Neural progenitor cell (in vitro differentiated cells): Measurements from ENCODE around the gene CTXN1. TPM values are rescaled to one million over a fixed set of nuclear protein-coding genes. Genes with fewer than 3 reads are reported as not detected.

ENCODE experiments used
- DNase-seq: peaks from one replicate; pipeline ENCODE4 v3.0.0-alpha.2; 2016; ENCODE audit warnings: low spot score
- H2AFZ ChIP-seq: fragments of 200-600 bp; sonication (generic); replicated peaks from 2 replicates; pipeline ENCODE4 v1.6.1; 2016; ENCODE audit warnings: antibody characterized with exemption
- H3F3A ChIP-seq: fragments of 200-600 bp; sonication (generic); 2 replicates; pipeline ENCODE4 v1.6.1; 2016; ENCODE audit warnings: antibody characterized with exemption, low read depth
- H3K27ac ChIP-seq: fragments of 200-600 bp; sonication (generic); 2 replicates; pipeline ENCODE4 v1.5.1; 2016; ENCODE audit warnings: mild to moderate bottlenecking
- H3K27me3 ChIP-seq: fragments of 200-600 bp; sonication (generic); 2 replicates; pipeline ENCODE4 v1.6.1; 2016; ENCODE audit warnings: mild to moderate bottlenecking, moderate library complexity
- H3K36me3 ChIP-seq: fragments of 200-600 bp; sonication (generic); 2 replicates; pipeline ENCODE4 v1.5.1; 2016
- H3K4me1 ChIP-seq: fragments of 200-600 bp; sonication (generic); 2 replicates; pipeline ENCODE4 v1.6.1; 2016; ENCODE audit warnings: mixed run types
- H3K4me2 ChIP-seq: fragments of 200-600 bp; sonication (generic); 2 replicates; pipeline ENCODE4 v1.6.1; 2016
- H3K4me3 ChIP-seq: fragments of 200-600 bp; sonication (generic); 2 replicates; pipeline ENCODE4 v1.5.1; 2016
- H3K79me2 ChIP-seq: fragments of 200-600 bp; sonication (generic); 2 replicates; pipeline ENCODE4 v1.6.1; 2016; ENCODE audit warnings: low read depth
- H3K9ac ChIP-seq: fragments of 200-600 bp; sonication (generic); 2 replicates; pipeline ENCODE4 v1.6.1; 2016
- H3K9me3 ChIP-seq: fragments of 200-600 bp; sonication (generic); 2 replicates; pipeline ENCODE4 v1.5.1; 2016; ENCODE audit warnings: low read depth
- H4K20me1 ChIP-seq: fragments of 200-600 bp; sonication (generic); 2 replicates; pipeline ENCODE4 v1.6.1; 2016; ENCODE audit warnings: low read depth
- H3K27ac Mint-ChIP-seq: 3 replicates; pipeline ENCODE4 v1.8.0; 2021; ENCODE audit warnings: mixed read lengths
- H3K27me3 Mint-ChIP-seq: 2 replicates; pipeline ENCODE4 v1.8.0; 2022; ENCODE audit warnings: low read depth, mild to moderate bottlenecking, inconsistent platforms, moderate library complexity, mixed read lengths; ENCODE audit not compliant: insufficient read depth
- H3K36me3 Mint-ChIP-seq: 3 replicates; pipeline ENCODE4 v1.8.0; 2021; ENCODE audit warnings: mixed read lengths
- H3K4me1 Mint-ChIP-seq: 3 replicates; pipeline ENCODE4 v1.8.0; 2021; ENCODE audit warnings: mixed read lengths
- H3K4me3 Mint-ChIP-seq: 3 replicates; pipeline ENCODE4 v1.8.0; 2021; ENCODE audit warnings: mild to moderate bottlenecking, moderate library complexity, mixed read lengths
- H3K9me3 Mint-ChIP-seq: 3 replicates; pipeline ENCODE4 v1.8.0; 2020; ENCODE audit warnings: mixed read lengths
- CTCF ChIP-seq: fragments of 200-600 bp; sonication (generic); IDR thresholded peaks from 2 replicates; pipeline ENCODE4 v1.5.1; 2017; ENCODE audit warnings: antibody characterized with exemption, mild to moderate bottlenecking
- EZH2 ChIP-seq: fragments of 200-600 bp; sonication (generic); IDR thresholded peaks from 2 replicates; pipeline ENCODE4 v1.6.1; 2017; ENCODE audit warnings: antibody characterized with exemption, mild to moderate bottlenecking, moderate library complexity
- EZH2phosphoT487 ChIP-seq: fragments of 200-600 bp; sonication (generic); IDR thresholded peaks from 2 replicates; pipeline ENCODE4 v1.6.1; 2017; ENCODE audit warnings: antibody characterized with exemption
- total RNA-seq: library from RNA; depleted of rRNA; stranded (reverse); fragments of >200 nt; gene quantifications from 2 replicates; pipeline ENCODE4 v1.2.3, GENCODE V29; 2015; ENCODE audit warnings: low replicate concordance

Gene CTXN1
- total RNA-seq, 1 donor from 2014 or later, result 3.7 TPM

GRCh38 chr19:7901337-7901736 is 24.6 kb downstream of the CTXN1 start:
- peaks cover 20% of the 10 kb centered on the region for H3K4me1 Mint-ChIP-seq
- Histone ChIP-seq H2AFZ (no peak overlapping the region), H3K79me2 (peaks cover 23% of the 10 kb centered on the region), H3K9ac (no peak overlapping the region), H3K4me3 (no peak overlapping the region), H3K9me3 (no peaks in the 10 kb centered on the region), H3K27me3 (peaks cover 5% of the 10 kb centered on the region), H4K20me1 (peaks cover 23% of the 10 kb centered on the region), H3K4me2 (no peak overlapping the region), H3K4me1 (peaks cover 11% of the 10 kb centered on the region), H3F3A (peaks cover 9% of the 10 kb centered on the region), H3K27ac (no peak overlapping the region), H3K36me3 (no peaks in the 10 kb centered on the region)
- peaks cover 7% of the 10 kb centered on the region for H3K27me3 Mint-ChIP-seq
- no peak overlapping the region for H3K27ac Mint-ChIP-seq
- no peak for DNase-seq
- no peak for TF ChIP-seq CTCF
- no peak for TF ChIP-seq EZH2
- TF ChIP-seq EZH2phosphoT487, result no peak
- peaks cover 2% of the 10 kb centered on the region for H3K36me3 Mint-ChIP-seq
- H3K4me3 Mint-ChIP-seq, result no peak overlapping the region
- H3K9me3 Mint-ChIP-seq, result no peaks in the 10 kb centered on the region

- Histone ChIP-seq H3K79me2 (peaks cover 19% of the 10 kb centered on the region), H3K36me3 (no peaks in the 10 kb centered on the region), H4K20me1 (peaks cover 19% of the 10 kb centered on the region), H2AFZ (no peak overlapping the region), H3F3A (peaks cover 9% of the 10 kb centered on the region), H3K4me2 (no peak overlapping the region), H3K9ac (no peak overlapping the region), H3K4me1 (peaks cover 11% of the 10 kb centered on the region), H3K27ac (no peak overlapping the region), H3K27me3 (peaks cover 5% of the 10 kb centered on the region), H3K4me3 (no peak overlapping the region), H3K9me3 (no peaks in the 10 kb centered on the region)
- Mint-ChIP-seq H3K36me3 (peaks cover 2% of the 10 kb centered on the region), H3K27ac (no peak overlapping the region), H3K4me3 (no peak overlapping the region), H3K9me3 (no peaks in the 10 kb centered on the region), H3K4me1 (peaks cover 20% of the 10 kb centered on the region), H3K27me3 (peaks cover 7% of the 10 kb centered on the region)
- no peak for DNase-seq
- TF ChIP-seq EZH2 (no peak), CTCF (no peak), EZH2phosphoT487 (no peak)
Observed at GRCh38 chr19:7900931-7901330, 25.0 kb downstream of the CTXN1 start.

GRCh38 chr19:7900401-7900870 is 25.5 kb downstream of the CTXN1 start:
- H2AFZ ChIP-seq, result no peak overlapping the region
- peaks cover 9% of the 10 kb centered on the region for H3F3A ChIP-seq
- Mint-ChIP-seq H3K36me3 (no peaks in the 10 kb centered on the region), H3K9me3 (no peaks in the 10 kb centered on the region), H3K4me3 (no peak overlapping the region), H3K27me3 (peaks cover 7% of the 10 kb centered on the region), H3K27ac (no peak overlapping the region), H3K4me1 (peaks cover 16% of the 10 kb centered on the region)
- TF ChIP-seq EZH2 (no peak), CTCF (no peak), EZH2phosphoT487 (no peak)
- peaks cover 14% of the 10 kb centered on the region for H4K20me1 ChIP-seq
- no peak overlapping the region for H3K4me3 ChIP-seq
- H3K4me1 ChIP-seq, result peaks cover 11% of the 10 kb centered on the region
- no peaks in the 10 kb centered on the region for H3K36me3 ChIP-seq
- H3K27ac ChIP-seq, result no peak overlapping the region
- H3K27me3 ChIP-seq, result peaks cover 5% of the 10 kb centered on the region
- DNase-seq, result no peak
- H3K79me2 ChIP-seq, result peaks cover 14% of the 10 kb centered on the region
- no peaks in the 10 kb centered on the region for H3K9me3 ChIP-seq
- no peak overlapping the region for H3K4me2 ChIP-seq
- no peak overlapping the region for H3K9ac ChIP-seq
